ENCODE data around the gene GRIK3. TPM values are rescaled to one million over a fixed set of nuclear protein-coding genes. Genes with fewer than 3 reads are reported as not detected.

Gene GRIK3
- total and polyA plus RNA-seq, 12 donors: 0.09 to 3.1 (median 0.69) TPM

GRCh38 chr1:37032660-37033354 lies 1.5 kb downstream of the GRIK3 start:
- Histone ChIP-seq H3K27me3 (peaks cover 66% of the 10 kb centered on the region), H3K4me3 (no peak overlapping the region), H3K27ac (no peak overlapping the region), H3K9me3 (replicated peaks in 1 of 3) (no peaks in the 10 kb centered on the region), H3K4me1 (replicated peaks in 1 of 2) (no peaks in the 10 kb centered on the region), H3K36me3 (replicated peaks in 1 of 2) (no peaks in the 10 kb centered on the region)
- 0 to 3% (median 2%) methylated on average over 8 to 60 of the region's 60 CpGs for WGBS, 4 donors
- TF ChIP-seq CTCF (IDR thresholded peaks at IDR 0.05) (no peak), POLR2A (IDR thresholded peaks at IDR 0.05) (no peak)
- no peak for DNase-seq
- intact Hi-C loops (cut with DNase I): no loop called here

- 24 to 31% (median 30%) methylated on average over 6 to 9 of the region's 9 CpGs for WGBS, 4 donors
- Histone ChIP-seq H3K4me1 (replicated peaks in 1 of 2) (no peaks in the 10 kb centered on the region), H3K4me3 (no peak overlapping the region), H3K36me3 (replicated peaks in 1 of 2) (no peaks in the 10 kb centered on the region), H3K27ac (no peak overlapping the region), H3K9me3 (replicated peaks in 1 of 3) (no peaks in the 10 kb centered on the region), H3K27me3 (peaks cover 62% of the 10 kb centered on the region)
- no peak for TF ChIP-seq CTCF (IDR thresholded peaks at IDR 0.05)
- TF ChIP-seq POLR2A (IDR thresholded peaks at IDR 0.05): no peak
- intact Hi-C loops (cut with DNase I): no loop called here
- DNase-seq: no peak
Measured at GRCh38 chr1:37031871-37032270, 2.4 kb downstream of the GRIK3 start.

- Histone ChIP-seq H3K27ac (no peak overlapping the region), H3K9me3 (replicated peaks in 1 of 3) (no peaks in the 10 kb centered on the region), H3K4me3 (no peak overlapping the region), H3K4me1 (replicated peaks in 1 of 2) (no peaks in the 10 kb centered on the region), H3K36me3 (replicated peaks in 1 of 2) (no peaks in the 10 kb centered on the region), H3K27me3 (peaks cover 59% of the 10 kb centered on the region)
- WGBS, 4 donors: 50 to 57% (median 53%) methylated on average over 8 of the region's 8 CpGs
- no peak for DNase-seq
- intact Hi-C loops (cut with DNase I): no loop called here
- TF ChIP-seq POLR2A (IDR thresholded peaks at IDR 0.05) (no peak), CTCF (IDR thresholded peaks at IDR 0.05) (no peak)
Measured at GRCh38 chr1:37031429-37031828, 2.9 kb downstream of the GRIK3 start.

GRCh38 chr1:37028981-37029617 lies 5.2 kb downstream of the GRIK3 start:
- intact Hi-C loops (cut with DNase I): no loop called here
- no peaks in the 10 kb centered on the region for H3K36me3 ChIP-seq (replicated peaks in 1 of 2)
- H3K9me3 ChIP-seq (replicated peaks in 1 of 3): no peaks in the 10 kb centered on the region
- WGBS, 4 donors: 30 to 38% (median 36%) methylated on average over 4 to 12 of the region's 12 CpGs
- no peak for DNase-seq
- H3K4me3 ChIP-seq: no peak overlapping the region
- H3K27ac ChIP-seq: no peak overlapping the region
- H3K4me1 ChIP-seq (replicated peaks in 1 of 2): no peaks in the 10 kb centered on the region
- TF ChIP-seq POLR2A (IDR thresholded peaks at IDR 0.05) (no peak), CTCF (IDR thresholded peaks at IDR 0.05) (no peak)
- peaks cover 39% of the 10 kb centered on the region for H3K27me3 ChIP-seq
